HepG2 (cell line): ENCODE results near the gene BCL11B. TPM values are rescaled to one million over a fixed set of nuclear protein-coding genes. Genes with fewer than 3 reads are reported as not detected.
A peak's percentile ranks its signal among the peaks of the same experiment; 100 is the strongest.

Experiments used
- FOXO1 ChIP-seq: sonication (generic); formaldehyde crosslinking; IDR thresholded peaks from 2 replicates; pipeline ENCODE4 v1.4.0; 2020; ENCODE audit warnings: missing genetic modification reagents
- HNRNPL ChIP-seq: fragments of 200-400 bp; formaldehyde crosslinking; IDR thresholded peaks from 2 replicates; pipeline ENCODE4 v1.6.1; 2017; ENCODE audit warnings: mild to moderate bottlenecking, low read depth, low read length
- PATZ1 ChIP-seq: sonication (generic); formaldehyde crosslinking; IDR thresholded peaks from 2 replicates; pipeline ENCODE4 v1.4.0; 2020; ENCODE audit warnings: missing genetic modification reagents
- POLR2AphosphoS2 ChIP-seq: IDR thresholded peaks from 2 replicates; pipeline ENCODE4 v1.6.1; 2011; ENCODE audit warnings: low read depth, low read length, improper control_type of control experiment
- USF2 ChIP-seq, 2 experiments: sonication (generic) in 1 of 2; formaldehyde crosslinking in 1 of 2; IDR thresholded peaks; 2 replicates each; pipeline versions ENCODE4 v1.5.1 to v1.6.1; 2011 to 2020; ENCODE audit warnings: borderline replicate concordance in 1 of 2, low read depth in 1 of 2, low read length in 1 of 2, mild to moderate bottlenecking in 1 of 2, missing genetic modification reagents in 1 of 2, moderate library complexity in 1 of 2
- ZNF160 ChIP-seq: sonication (generic); formaldehyde crosslinking; IDR thresholded peaks from 2 replicates; pipeline ENCODE4 v1.8.0; 2022; ENCODE audit warnings: mild to moderate bottlenecking, inconsistent platforms, missing genetic modification reagents
- ZNF761 ChIP-seq: sonication (generic); formaldehyde crosslinking; conservative IDR thresholded peaks from 2 replicates; pipeline ENCODE4 v1.4.0; 2020; ENCODE audit warnings: mild to moderate bottlenecking, missing genetic modification reagents
- polyA plus RNA-seq, 8 experiments: library from polyadenylated mRNA; depleted of rRNA in 3 of 8; stranded (reverse) in 7 of 8; unstranded in 1 of 8; fragments of >200 nt; fragmentation: Illumina TruSeq in 4 of 8; extraction: Trizol in 4 of 8; gene quantifications; 2 replicates each; pipeline versions ENCODE4 v1.2.1 to v1.2.3, GENCODE V29; 2011 to 2016; ENCODE audit warnings: low read depth in 4 of 8, missing spikeins in 1 of 8, mixed read lengths in 1 of 8; ENCODE audit not compliant: insufficient read depth in 1 of 8
- total RNA-seq, 5 experiments: library from RNA; depleted of rRNA; stranded (reverse); fragments of >200 nt; fragmentation: Illumina TruSeq; extraction: Trizol; gene quantifications; 2 replicates each; pipeline ENCODE4 v1.2.3, GENCODE V29; 2016; ENCODE audit warnings: low read depth in 1 of 5

Gene BCL11B
- total and polyA plus RNA-seq, 2 of the 13 experiments (the other 11 are each of a cell fraction or from before 2014, with no cell fraction given): not detected

GRCh38 chr14:99275222-99275584 is 3.2 kb upstream of the BCL11B start (continued):
- no peak for TF ChIP-seq ZNF160
- no peak for TF ChIP-seq ZNF761 (CRISPR knock-in tag)
- no peak for TF ChIP-seq HNRNPL
- TF ChIP-seq USF2 (IDR thresholded peaks at IDR 0.05; ENCODE audit: low read depth, low read length): no peak
- no peak for TF ChIP-seq USF2 (CRISPR knock-in tag; IDR thresholded peaks at IDR 0.05; ENCODE audit: borderline replicate concordance)
- no peak for TF ChIP-seq POLR2AphosphoS2
- TF ChIP-seq FOXO1 (CRISPR knock-in tag): no peak
- TF ChIP-seq PATZ1 (CRISPR knock-in tag): 0 out of 2 replicates have a peak, but pooled peaks have one; percentile 3
- TF ChIP-seq, all 625 proteins: peak for 5
